IPS DF 4.7 (cell line): ENCODE measurements around the gene MAP2K5.
A peak's percentile ranks its signal among the peaks of the same experiment; 100 is the strongest.

Experiments used
- DNase-seq: peaks from one replicate; pipeline ENCODE4 v3.0.0-alpha.2; 2013; ENCODE audit warnings: low spot score; ENCODE audit errors: extremely low read depth

The MAP2K5 gene

GRCh38 chr15:67521783-67522568 is 20.5 kb upstream of the MAP2K5 start:
- no peak for DNase-seq

GRCh38 chr15:67523330-67523729 is 19.2 kb upstream of the MAP2K5 start:
- DNase-seq = no peak

GRCh38 chr15:67524235-67524634 is 18.3 kb upstream of the MAP2K5 start:
- DNase-seq = no peak

- DNase-seq = no peak
These were observed 14.0 kb upstream of the MAP2K5 start for GRCh38 chr15:67528513-67528912.

- no peak for DNase-seq
These were observed 11.1 kb upstream of the MAP2K5 start for GRCh38 chr15:67531379-67531914.

- DNase-seq = no peak
These were observed 8.6 kb upstream of the MAP2K5 start for GRCh38 chr15:67533873-67534272.

GRCh38 chr15:67534360-67534759 is 8.1 kb upstream of the MAP2K5 start:
- DNase-seq = no peak

GRCh38 chr15:67537771-67538170 is 4.7 kb upstream of the MAP2K5 start:
- DNase-seq = no peak

GRCh38 chr15:67543348-67543718 is 830 bp downstream of the MAP2K5 start:
- no peak for DNase-seq

- no peak for DNase-seq
These were observed 2.0 kb downstream of the MAP2K5 start for GRCh38 chr15:67544475-67544874.

GRCh38 chr15:67545864-67546263 is 3.4 kb downstream of the MAP2K5 start:
- DNase-seq = no peak

- DNase-seq = no peak
These were observed 4.6 kb downstream of the MAP2K5 start for GRCh38 chr15:67547064-67547463.

- no peak for DNase-seq
These were observed 5.3 kb downstream of the MAP2K5 start for GRCh38 chr15:67547836-67548235.

- no peak for DNase-seq
These were observed 5.8 kb downstream of the MAP2K5 start for GRCh38 chr15:67548236-67548852.

- DNase-seq = peak; percentile 53
These were observed 6.6 kb downstream of the MAP2K5 start for GRCh38 chr15:67548862-67549651.

- DNase-seq = no peak
These were observed 7.2 kb downstream of the MAP2K5 start for GRCh38 chr15:67549736-67550135.

- DNase-seq = no peak
These were observed 8.0 kb downstream of the MAP2K5 start for GRCh38 chr15:67550522-67550921.

- no peak for DNase-seq
These were observed 8.8 kb downstream of the MAP2K5 start for GRCh38 chr15:67551207-67551743.

GRCh38 chr15:67554580-67554979 is 12.1 kb downstream of the MAP2K5 start:
- DNase-seq = no peak

GRCh38 chr15:67556976-67557570 is 14.6 kb downstream of the MAP2K5 start:
- no peak for DNase-seq

- DNase-seq = no peak
These were observed 16.0 kb downstream of the MAP2K5 start for GRCh38 chr15:67558502-67558901.
